ENCODE measurements around the gene ACTC1.

Gene ACTC1

GRCh38 chr15:34793071-34793470 is 2.3 kb downstream of the ACTC1 start:
- 91% methylated on average over 8 of the region's 9 CpGs for WGBS
- Histone ChIP-seq H3K4me1 (ENCODE audit: control insufficient read depth, insufficient read depth, low read depth, low read length) (peaks cover 13% of the 10 kb centered on the region), H3K14ac (ENCODE audit: low read length in 2 of 2) (peak overlapping the region in 1 of 2 experiments; percentile 3), H3K4me2 (ENCODE audit: low read length, poor library complexity, severe bottlenecking) (no peak overlapping the region), H4K8ac (ENCODE audit: low read length) (no peak overlapping the region), H3K79me1 (replicated peaks; ENCODE audit: low read length, poor library complexity, severe bottlenecking) (no peaks in the 10 kb centered on the region), H4K91ac (ENCODE audit: low read length) (no peak overlapping the region), H3K9me3 (ENCODE audit: control insufficient read depth, low read length) (no peaks in the 10 kb centered on the region), H3K4me3 (ENCODE audit: insufficient read depth in 1 of 2, low read depth in 1 of 2, low read length in 2 of 2) (no peak overlapping the region), H3K27ac (ENCODE audit: low read length, poor library complexity, severe bottlenecking) (no peak overlapping the region), H3K27me3 (ENCODE audit: control insufficient read depth in 1 of 2, insufficient read depth in 1 of 2, low read length in 2 of 2) (peaks cover 59 to 84% of the 10 kb centered on the region in 2 experiments), H2AK5ac (ENCODE audit: low read length, severe bottlenecking) (no peak overlapping the region), H2BK5ac (ENCODE audit: low read depth, low read length, poor library complexity, severe bottlenecking) (no peak overlapping the region), H2BK15ac (ENCODE audit: low read depth, poor library complexity, severe bottlenecking) (no peak overlapping the region), H3K23ac (ENCODE audit: low read length in 2 of 2) (no peak overlapping the region), H3K9ac (ENCODE audit: low read length) (no peak overlapping the region), H2AFZ (ENCODE audit: low read depth, low read length) (no peak overlapping the region), H2BK12ac (ENCODE audit: low read length in 2 of 2) (no peak overlapping the region), H3K4ac (ENCODE audit: low read depth in 1 of 2, low read length in 2 of 2) (no peak overlapping the region), H3K36me3 (ENCODE audit: control insufficient read depth in 1 of 2, insufficient read depth in 2 of 2, low read depth in 1 of 2, low read length in 2 of 2) (no peaks in the 10 kb centered on the region), H3K18ac (ENCODE audit: low read depth in 1 of 2, low read length in 2 of 2) (no peak overlapping the region), H2BK120ac (ENCODE audit: low read depth, low read length) (no peak overlapping the region)
- no peak for DNase-seq

GRCh38 chr15:34791701-34792100 is 3.6 kb downstream of the ACTC1 start:
- no peak overlapping the region for H3K4me3 ChIP-seq (ENCODE audit: insufficient read depth in 1 of 2, low read depth in 1 of 2, low read length in 2 of 2)
- H3K36me3 ChIP-seq (ENCODE audit: control insufficient read depth in 1 of 2, insufficient read depth in 2 of 2, low read depth in 1 of 2, low read length in 2 of 2), result no peaks in the 10 kb centered on the region
- H2BK5ac ChIP-seq (ENCODE audit: low read depth, low read length, poor library complexity, severe bottlenecking), result no peak overlapping the region
- no peak overlapping the region for H4K8ac ChIP-seq (ENCODE audit: low read length)
- H3K4me2 ChIP-seq (ENCODE audit: low read length, poor library complexity, severe bottlenecking), result no peak overlapping the region
- no peak for DNase-seq
- no peak overlapping the region for H2BK12ac ChIP-seq (ENCODE audit: low read length in 2 of 2)
- H3K27me3 ChIP-seq (ENCODE audit: control insufficient read depth in 1 of 2, insufficient read depth in 1 of 2, low read length in 2 of 2), result peaks cover 53 to 72% of the 10 kb centered on the region in 2 experiments
- no peak overlapping the region for H2AK5ac ChIP-seq (ENCODE audit: low read length, severe bottlenecking)
- no peak overlapping the region for H4K91ac ChIP-seq (ENCODE audit: low read length)
- no peaks in the 10 kb centered on the region for H3K79me1 ChIP-seq (replicated peaks; ENCODE audit: low read length, poor library complexity, severe bottlenecking)
- no peak overlapping the region for H3K4ac ChIP-seq (ENCODE audit: low read depth in 1 of 2, low read length in 2 of 2)
- 94% methylated on average over 2 of the region's 3 CpGs for WGBS
- no peak overlapping the region for H3K14ac ChIP-seq (ENCODE audit: low read length in 2 of 2)
- H3K27ac ChIP-seq (ENCODE audit: low read length, poor library complexity, severe bottlenecking), result no peak overlapping the region
- no peak overlapping the region for H3K9ac ChIP-seq (ENCODE audit: low read length)
- no peak overlapping the region for H3K23ac ChIP-seq (ENCODE audit: low read length in 2 of 2)
- no peak overlapping the region for H2BK120ac ChIP-seq (ENCODE audit: low read depth, low read length)
- peak overlapping the region; percentile 14 for H2AFZ ChIP-seq (ENCODE audit: low read depth, low read length)
- peaks cover 13% of the 10 kb centered on the region for H3K4me1 ChIP-seq (ENCODE audit: control insufficient read depth, insufficient read depth, low read depth, low read length)
- H3K9me3 ChIP-seq (ENCODE audit: control insufficient read depth, low read length), result no peaks in the 10 kb centered on the region
- no peak overlapping the region for H3K18ac ChIP-seq (ENCODE audit: low read depth in 1 of 2, low read length in 2 of 2)
- no peak overlapping the region for H2BK15ac ChIP-seq (ENCODE audit: low read depth, poor library complexity, severe bottlenecking)

- Histone ChIP-seq H4K8ac (ENCODE audit: low read length) (no peak overlapping the region), H3K4me3 (ENCODE audit: insufficient read depth in 1 of 2, low read depth in 1 of 2, low read length in 2 of 2) (no peak overlapping the region), H3K27me3 (ENCODE audit: control insufficient read depth in 1 of 2, insufficient read depth in 1 of 2, low read length in 2 of 2) (peaks cover 39 to 71% of the 10 kb centered on the region in 2 experiments), H3K23ac (ENCODE audit: low read length in 2 of 2) (no peak overlapping the region), H3K79me1 (replicated peaks; ENCODE audit: low read length, poor library complexity, severe bottlenecking) (no peaks in the 10 kb centered on the region), H3K36me3 (ENCODE audit: control insufficient read depth in 1 of 2, insufficient read depth in 2 of 2, low read depth in 1 of 2, low read length in 2 of 2) (no peaks in the 10 kb centered on the region), H3K4ac (ENCODE audit: low read depth in 1 of 2, low read length in 2 of 2) (no peak overlapping the region), H2BK15ac (ENCODE audit: low read depth, poor library complexity, severe bottlenecking) (no peak overlapping the region), H4K91ac (ENCODE audit: low read length) (no peak overlapping the region), H3K4me2 (ENCODE audit: low read length, poor library complexity, severe bottlenecking) (no peak overlapping the region), H2BK5ac (ENCODE audit: low read depth, low read length, poor library complexity, severe bottlenecking) (no peak overlapping the region), H3K27ac (ENCODE audit: low read length, poor library complexity, severe bottlenecking) (no peak overlapping the region), H2AFZ (ENCODE audit: low read depth, low read length) (no peak overlapping the region), H2BK120ac (ENCODE audit: low read depth, low read length) (no peak overlapping the region), H3K18ac (ENCODE audit: low read depth in 1 of 2, low read length in 2 of 2) (no peak overlapping the region), H3K9ac (ENCODE audit: low read length) (no peak overlapping the region), H3K4me1 (ENCODE audit: control insufficient read depth, insufficient read depth, low read depth, low read length) (peaks cover 6% of the 10 kb centered on the region), H3K9me3 (ENCODE audit: control insufficient read depth, low read length) (peaks cover under 1% of the 10 kb centered on the region), H2AK5ac (ENCODE audit: low read length, severe bottlenecking) (no peak overlapping the region), H2BK12ac (ENCODE audit: low read length in 2 of 2) (no peak overlapping the region), H3K14ac (ENCODE audit: low read length in 2 of 2) (no peak overlapping the region)
- WGBS, result 89% methylated on average over 4 of the region's 6 CpGs
- no peak for DNase-seq
These were observed 5.2 kb downstream of the ACTC1 start for GRCh38 chr15:34790121-34790520.

- no peak overlapping the region for H4K8ac ChIP-seq (ENCODE audit: low read length)
- no peak overlapping the region for H2AFZ ChIP-seq (ENCODE audit: low read depth, low read length)
- H3K79me1 ChIP-seq (replicated peaks; ENCODE audit: low read length, poor library complexity, severe bottlenecking), result no peaks in the 10 kb centered on the region
- 91% methylated on average over 7 of the region's 7 CpGs for WGBS
- H3K27me3 ChIP-seq (ENCODE audit: control insufficient read depth in 1 of 2, insufficient read depth in 1 of 2, low read length in 2 of 2), result peaks cover 38 to 69% of the 10 kb centered on the region in 2 experiments
- H4K91ac ChIP-seq (ENCODE audit: low read length), result no peak overlapping the region
- peak overlapping the region in 1 of 2 experiments; percentile 2 for H3K23ac ChIP-seq (ENCODE audit: low read length in 2 of 2)
- H3K14ac ChIP-seq (ENCODE audit: low read length in 2 of 2), result no peak overlapping the region
- no peak overlapping the region for H3K4ac ChIP-seq (ENCODE audit: low read depth in 1 of 2, low read length in 2 of 2)
- H3K4me3 ChIP-seq (ENCODE audit: insufficient read depth in 1 of 2, low read depth in 1 of 2, low read length in 2 of 2), result no peak overlapping the region
- no peak for DNase-seq
- no peak overlapping the region for H3K4me2 ChIP-seq (ENCODE audit: low read length, poor library complexity, severe bottlenecking)
- no peak overlapping the region for H2BK120ac ChIP-seq (ENCODE audit: low read depth, low read length)
- H3K4me1 ChIP-seq (ENCODE audit: control insufficient read depth, insufficient read depth, low read depth, low read length), result no peaks in the 10 kb centered on the region
- no peak overlapping the region for H2BK12ac ChIP-seq (ENCODE audit: low read length in 2 of 2)
- H3K9ac ChIP-seq (ENCODE audit: low read length), result no peak overlapping the region
- H2AK5ac ChIP-seq (ENCODE audit: low read length, severe bottlenecking), result no peak overlapping the region
- H2BK15ac ChIP-seq (ENCODE audit: low read depth, poor library complexity, severe bottlenecking), result no peak overlapping the region
- no peaks in the 10 kb centered on the region for H3K36me3 ChIP-seq (ENCODE audit: control insufficient read depth in 1 of 2, insufficient read depth in 2 of 2, low read depth in 1 of 2, low read length in 2 of 2)
- H3K18ac ChIP-seq (ENCODE audit: low read depth in 1 of 2, low read length in 2 of 2), result no peak overlapping the region
- H3K9me3 ChIP-seq (ENCODE audit: control insufficient read depth, low read length), result peaks cover 2% of the 10 kb centered on the region
- H2BK5ac ChIP-seq (ENCODE audit: low read depth, low read length, poor library complexity, severe bottlenecking), result no peak overlapping the region
- no peak overlapping the region for H3K27ac ChIP-seq (ENCODE audit: low read length, poor library complexity, severe bottlenecking)
These were observed 6.0 kb downstream of the ACTC1 start for GRCh38 chr15:34789326-34789725.

Measured in mesenchymal stem cell (in vitro differentiated cells and primary cell).